ENCODE data around the gene PRKAG3. TPM values are rescaled to one million over a fixed set of nuclear protein-coding genes. Genes with fewer than 3 reads are reported as not detected.
A peak's percentile ranks its signal among the peaks of the same experiment; 100 is the strongest.

Gene PRKAG3
- total RNA-seq, 1 donor from 2014 or later: not detected

DNA sequence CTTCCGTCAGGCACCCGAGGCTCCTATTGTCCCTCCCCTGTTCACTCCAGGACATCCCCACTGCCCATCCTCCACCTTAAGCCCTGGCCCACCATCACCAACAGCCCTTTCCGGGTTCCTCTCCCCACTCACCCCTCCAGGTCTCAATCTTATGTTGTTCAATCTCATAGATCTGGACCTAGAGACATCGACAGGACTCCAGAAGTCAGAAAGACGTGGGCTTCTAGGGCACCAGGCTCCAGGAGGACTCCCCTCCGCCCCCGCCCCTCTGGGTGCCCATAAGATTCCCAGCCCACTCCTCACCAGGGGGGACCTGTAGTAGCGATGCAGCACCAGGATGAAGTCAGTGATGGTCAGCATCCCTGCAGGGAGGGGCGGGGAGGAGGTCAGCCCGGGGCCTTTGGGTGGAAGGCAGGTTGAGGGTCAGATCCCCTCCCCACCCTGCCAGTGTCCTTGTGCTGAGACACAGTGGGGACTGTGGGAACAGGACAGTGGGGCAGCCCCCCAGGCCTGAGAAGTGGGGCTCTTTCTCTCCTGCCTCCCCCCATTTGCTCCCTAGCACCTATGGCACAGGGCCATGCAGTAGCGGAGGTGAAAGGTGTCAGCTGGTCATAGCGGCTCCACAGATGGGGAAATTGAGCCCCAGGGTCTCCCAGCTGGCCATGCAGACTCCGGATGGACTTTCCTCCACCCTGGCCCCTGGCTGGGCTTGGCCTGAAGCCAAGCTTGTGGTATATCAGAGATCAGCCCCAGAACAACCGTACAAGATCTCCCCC lies 3.7 kb downstream of the PRKAG3 start:
- H3K36me3 Mint-ChIP-seq (ENCODE audit: low read depth): no peaks in the 10 kb centered on the region
- no peaks in the 10 kb centered on the region for H3K4me1 Mint-ChIP-seq
- no peaks in the 10 kb centered on the region for H3K9me3 Mint-ChIP-seq
- TF ChIP-seq, protein P1, sequence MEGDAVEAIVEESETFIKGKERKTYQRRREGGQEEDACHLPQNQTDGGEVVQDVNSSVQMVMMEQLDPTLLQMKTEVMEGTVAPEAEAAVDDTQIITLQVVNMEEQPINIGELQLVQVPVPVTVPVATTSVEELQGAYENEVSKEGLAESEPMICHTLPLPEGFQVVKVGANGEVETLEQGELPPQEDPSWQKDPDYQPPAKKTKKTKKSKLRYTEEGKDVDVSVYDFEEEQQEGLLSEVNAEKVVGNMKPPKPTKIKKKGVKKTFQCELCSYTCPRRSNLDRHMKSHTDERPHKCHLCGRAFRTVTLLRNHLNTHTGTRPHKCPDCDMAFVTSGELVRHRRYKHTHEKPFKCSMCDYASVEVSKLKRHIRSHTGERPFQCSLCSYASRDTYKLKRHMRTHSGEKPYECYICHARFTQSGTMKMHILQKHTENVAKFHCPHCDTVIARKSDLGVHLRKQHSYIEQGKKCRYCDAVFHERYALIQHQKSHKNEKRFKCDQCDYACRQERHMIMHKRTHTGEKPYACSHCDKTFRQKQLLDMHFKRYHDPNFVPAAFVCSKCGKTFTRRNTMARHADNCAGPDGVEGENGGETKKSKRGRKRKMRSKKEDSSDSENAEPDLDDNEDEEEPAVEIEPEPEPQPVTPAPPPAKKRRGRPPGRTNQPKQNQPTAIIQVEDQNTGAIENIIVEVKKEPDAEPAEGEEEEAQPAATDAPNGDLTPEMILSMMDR (conservative IDR thresholded peaks at IDR 0.05): no peak
- H3K4me3 Mint-ChIP-seq: no peak overlapping the region
- peak overlapping the region; percentile 58 for H3K27ac Mint-ChIP-seq (ENCODE audit: unreplicated experiment)
- DNase-seq (ENCODE audit: low read depth, low spot score): no peak
- peaks cover 27% of the 10 kb centered on the region for H3K27me3 Mint-ChIP-seq (ENCODE audit: low read depth)

DNA sequence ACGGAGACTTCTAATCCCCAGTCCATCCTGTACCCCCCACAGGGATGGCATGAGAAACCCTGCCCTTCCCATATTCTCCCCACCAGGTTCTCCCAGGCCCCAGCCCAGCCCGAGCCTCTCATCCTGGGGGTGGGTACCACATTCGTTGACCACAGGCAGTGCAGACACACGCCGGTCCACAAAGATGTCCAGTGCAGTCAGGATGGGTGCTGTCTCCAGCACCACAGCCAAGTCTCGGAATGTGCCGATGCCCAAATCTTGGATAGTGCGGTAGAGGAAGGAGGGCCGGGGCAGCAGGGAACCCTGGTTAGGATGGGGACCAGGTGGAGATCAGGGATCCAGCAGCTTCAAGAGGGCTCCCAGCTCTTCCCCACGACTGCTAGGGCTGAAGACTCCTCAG lies 4.8 kb downstream of the PRKAG3 start:
- no peaks in the 10 kb centered on the region for H3K4me1 Mint-ChIP-seq
- H3K27ac Mint-ChIP-seq (ENCODE audit: unreplicated experiment): no peak overlapping the region
- H3K4me3 Mint-ChIP-seq: no peak overlapping the region
- TF ChIP-seq, protein P1 (conservative IDR thresholded peaks at IDR 0.05): no peak
- H3K9me3 Mint-ChIP-seq: no peaks in the 10 kb centered on the region
- peaks cover 17% of the 10 kb centered on the region for H3K27me3 Mint-ChIP-seq (ENCODE audit: low read depth)
- no peaks in the 10 kb centered on the region for H3K36me3 Mint-ChIP-seq (ENCODE audit: low read depth)
- no peak for DNase-seq (ENCODE audit: low read depth, low spot score)

- TF ChIP-seq, protein P1 (conservative IDR thresholded peaks at IDR 0.05): no peak
- Mint-ChIP-seq H3K27me3 (ENCODE audit: low read depth) (peaks cover 14% of the 10 kb centered on the region), H3K9me3 (no peaks in the 10 kb centered on the region), H3K4me1 (no peaks in the 10 kb centered on the region), H3K27ac (ENCODE audit: unreplicated experiment) (no peak overlapping the region), H3K4me3 (no peak overlapping the region), H3K36me3 (ENCODE audit: low read depth) (no peaks in the 10 kb centered on the region)
- DNase-seq (ENCODE audit: low read depth, low spot score): no peak
These were observed 7.6 kb downstream of the PRKAG3 start for GRCh38 chr2:218824004-218824403.

- H3K36me3 Mint-ChIP-seq (ENCODE audit: low read depth): no peaks in the 10 kb centered on the region
- peaks cover 14% of the 10 kb centered on the region for H3K27me3 Mint-ChIP-seq (ENCODE audit: low read depth)
- DNase-seq (ENCODE audit: low read depth, low spot score): no peak
- H3K4me1 Mint-ChIP-seq: no peaks in the 10 kb centered on the region
- H3K9me3 Mint-ChIP-seq: no peaks in the 10 kb centered on the region
- TF ChIP-seq, protein P1 (conservative IDR thresholded peaks at IDR 0.05): no peak
- H3K4me3 Mint-ChIP-seq: no peak overlapping the region
- no peak overlapping the region for H3K27ac Mint-ChIP-seq (ENCODE audit: unreplicated experiment)
These were observed 8.3 kb downstream of the PRKAG3 start for GRCh38 chr2:218823196-218823855.

DNA sequence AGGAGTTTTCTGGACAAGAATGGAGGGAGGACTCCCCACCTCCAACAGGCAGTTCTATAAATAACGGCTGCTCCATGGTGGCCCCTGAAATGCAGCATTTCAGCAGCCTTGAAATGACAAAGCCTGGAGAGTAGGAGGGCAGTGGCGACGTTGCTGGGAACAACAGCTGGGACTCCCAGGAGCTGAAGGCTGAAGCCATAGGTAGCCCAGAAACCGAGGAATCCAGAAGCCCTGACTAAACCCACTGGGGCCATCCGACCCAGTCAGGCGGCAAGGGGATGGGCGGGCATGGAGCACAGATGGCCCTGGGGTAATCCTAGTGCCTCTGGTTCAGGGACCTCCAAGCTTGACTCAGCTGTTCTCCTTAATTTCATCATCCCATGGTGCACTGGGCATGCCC lies 9.0 kb downstream of the PRKAG3 start:
- Mint-ChIP-seq H3K36me3 (ENCODE audit: low read depth) (peaks cover 2% of the 10 kb centered on the region), H3K9me3 (no peaks in the 10 kb centered on the region), H3K4me3 (no peak overlapping the region), H3K27ac (ENCODE audit: unreplicated experiment) (no peak overlapping the region), H3K4me1 (no peaks in the 10 kb centered on the region), H3K27me3 (ENCODE audit: low read depth) (peaks cover 12% of the 10 kb centered on the region)
- TF ChIP-seq, protein P1 (conservative IDR thresholded peaks at IDR 0.05): no peak
- no peak for DNase-seq (ENCODE audit: low read depth, low spot score)

Data from neural crest cell (in vitro differentiated cells).